Activated CD4-positive, alpha-beta memory T cell treated with anti-CD3 and anti-CD28 coated beads, Interleukin-2, amount 10 ng/mL, durations not matched to agents 7 days and 5 days (primary cell): Measurements from ENCODE around the gene LRIG1. TPM values are rescaled to one million over a fixed set of nuclear protein-coding genes. Genes with fewer than 3 reads are reported as not detected.

Experiments used
- CTCF ChIA-PET: fragments of 350-600 bp; sonication (Branson Sonifier 250); formaldehyde crosslinking; loops from one replicate; lab custom pipeline; 2021; ENCODE audit warnings: antibody characterized with exemption, inconsistent platforms; lab: Charles Lee
- POLR2A ChIA-PET: fragments of 350-600 bp; sonication (Branson Sonifier 250); formaldehyde crosslinking; loops from one replicate; lab custom pipeline; 2021; ENCODE audit warnings: antibody characterized with exemption; lab: Charles Lee
- DNase-seq: peaks from one replicate; pipeline ENCODE4 v3.0.0-alpha.2; 2020
- H3K27ac Mint-ChIP-seq: one replicate; pipeline ENCODE4 v1.8.0; 2021; ENCODE audit warnings: mild to moderate bottlenecking, mixed read lengths
- H3K27me3 Mint-ChIP-seq: one replicate; pipeline ENCODE4 v1.8.0; 2021; ENCODE audit warnings: mixed read lengths
- H3K36me3 Mint-ChIP-seq: one replicate; pipeline ENCODE4 v1.8.0; 2021; ENCODE audit warnings: low read depth, mixed read lengths
- H3K4me1 Mint-ChIP-seq: one replicate; pipeline ENCODE4 v1.8.0; 2021; ENCODE audit warnings: mixed read lengths
- H3K4me3 Mint-ChIP-seq: one replicate; pipeline ENCODE4 v1.8.0; 2021; ENCODE audit warnings: mild to moderate bottlenecking, mixed read lengths
- H3K9me3 Mint-ChIP-seq: one replicate; pipeline ENCODE4 v1.8.0; 2021; ENCODE audit warnings: mixed read lengths
- total RNA-seq, 2 experiments: library from RNA; stranded (reverse); gene quantifications; one replicate each; pipeline ENCODE4 v1.2.3, GENCODE V29; 2021

LRIG1 gene
- total RNA-seq, 2 experiments from 2014 or later: 43.0 to 43.7 TPM

DNA sequence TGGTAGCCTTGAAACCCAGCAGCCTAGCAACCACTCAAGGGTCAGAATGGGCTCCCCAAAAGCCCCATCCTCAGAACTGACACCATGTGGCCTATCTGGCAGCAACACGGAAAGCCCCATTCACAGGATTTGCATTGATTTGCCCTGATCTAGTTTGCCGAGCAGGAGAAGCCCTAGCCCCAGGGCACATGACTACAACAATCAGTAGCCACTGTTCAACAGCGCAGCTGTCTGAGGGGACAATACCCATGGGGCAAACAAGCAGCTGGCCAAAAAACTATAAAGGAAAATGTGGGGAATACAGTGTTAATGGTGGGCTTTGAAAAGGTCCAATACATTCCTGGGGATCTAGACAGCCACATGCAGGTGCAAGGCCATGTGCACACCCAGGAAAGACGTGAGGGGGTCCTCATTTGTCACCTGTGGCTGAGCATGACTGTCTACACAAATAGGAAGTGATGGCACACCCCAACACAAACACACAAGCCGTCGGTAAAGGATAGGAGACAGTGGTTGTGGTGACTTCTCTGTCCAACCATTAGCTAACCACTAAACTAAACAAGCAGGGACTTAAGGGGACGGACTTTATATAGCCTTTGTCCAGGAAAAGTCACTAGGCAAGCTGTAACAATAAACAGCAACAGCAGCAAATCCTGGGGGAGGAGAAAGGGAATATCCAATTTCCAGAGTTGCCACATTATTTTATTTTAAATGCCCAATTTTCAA is 113.7 kb downstream of the LRIG1 start:
- peaks cover 6% of the 10 kb centered on the region for H3K9me3 Mint-ChIP-seq
- POLR2A ChIA-PET: no interaction called here
- peaks cover 73% of the 10 kb centered on the region for H3K36me3 Mint-ChIP-seq
- H3K4me3 Mint-ChIP-seq: no peak overlapping the region
- CTCF ChIA-PET: interaction anchor here (1.3 kb wide), 1 partner anchor 9 kb away, joined by 6 read pairs; no protein-coding TSS in a partner anchor
- no peak for DNase-seq
- H3K27ac Mint-ChIP-seq: no peak overlapping the region
- H3K27me3 Mint-ChIP-seq: no peaks in the 10 kb centered on the region
- peaks cover 14% of the 10 kb centered on the region for H3K4me1 Mint-ChIP-seq

DNA sequence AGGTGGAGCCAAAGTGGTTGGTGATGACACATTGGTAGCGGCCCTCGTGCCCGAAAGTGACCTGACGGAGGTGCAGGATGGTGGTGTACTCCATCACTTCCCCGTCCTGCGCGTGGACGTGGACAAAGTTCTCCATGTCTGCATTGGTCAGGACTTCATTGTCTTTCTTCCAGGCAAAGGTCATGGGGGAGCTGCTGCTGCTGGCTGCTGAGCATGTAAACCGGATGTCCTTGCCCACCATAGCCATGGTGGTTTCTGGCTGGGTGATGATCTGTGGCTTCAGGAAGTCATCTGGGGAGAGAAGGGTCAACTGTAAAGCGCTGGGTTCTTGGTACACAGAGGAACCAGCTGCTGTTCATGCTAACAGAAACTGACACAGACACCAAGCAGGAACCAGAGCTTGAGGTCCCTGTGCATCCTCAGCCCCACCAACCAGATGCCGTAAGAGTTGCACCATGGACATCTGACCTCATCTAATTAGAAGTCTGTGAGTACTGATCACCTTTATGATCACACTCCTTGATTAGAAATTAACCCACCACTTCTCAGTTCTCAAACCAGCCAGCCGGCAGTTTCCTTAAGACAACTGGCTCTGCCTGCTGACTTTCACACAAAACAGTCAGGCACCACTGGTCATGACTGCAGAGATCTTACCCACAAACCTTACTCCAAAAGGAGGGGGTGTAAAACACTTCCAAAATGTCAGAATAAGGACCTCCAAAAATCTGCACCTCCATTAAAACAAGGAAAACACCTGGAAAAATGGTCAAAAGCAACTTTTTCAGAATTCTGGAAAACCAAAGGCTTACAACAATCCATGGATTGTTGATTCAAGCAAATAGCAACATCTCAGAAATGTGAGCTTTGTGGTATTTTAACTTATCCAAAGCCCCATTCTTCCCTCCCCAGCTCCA is 114.6 kb downstream of the LRIG1 start:
- no peaks in the 10 kb centered on the region for H3K27me3 Mint-ChIP-seq
- peaks cover 10% of the 10 kb centered on the region for H3K4me1 Mint-ChIP-seq
- H3K27ac Mint-ChIP-seq: no peak overlapping the region
- DNase-seq: no peak
- POLR2A ChIA-PET: no interaction called here
- peaks cover 75% of the 10 kb centered on the region for H3K36me3 Mint-ChIP-seq
- H3K4me3 Mint-ChIP-seq: no peak overlapping the region
- peaks cover 6% of the 10 kb centered on the region for H3K9me3 Mint-ChIP-seq
- CTCF ChIA-PET: no interaction called here

DNA sequence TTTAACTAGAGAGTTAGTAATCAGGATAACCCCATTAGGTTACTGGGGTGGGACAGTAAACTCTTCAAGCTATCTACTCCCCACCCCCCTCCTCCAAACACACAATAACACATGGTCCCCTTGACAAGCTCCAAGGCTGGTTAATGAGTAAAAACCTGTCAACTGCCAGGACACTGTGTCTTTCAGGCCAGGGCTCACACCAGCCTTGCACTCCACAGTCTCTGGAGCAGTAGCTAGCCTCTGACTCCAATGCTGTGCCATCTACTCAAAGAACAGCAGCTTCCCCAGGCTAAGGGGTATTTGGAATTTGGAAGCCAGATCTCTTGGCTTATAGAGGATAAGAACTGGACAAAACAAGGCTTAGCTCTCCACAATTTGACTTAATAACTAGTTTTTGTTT is 115.8 kb downstream of the LRIG1 start:
- DNase-seq: no peak
- Mint-ChIP-seq H3K27ac (no peak overlapping the region), H3K9me3 (peaks cover 6% of the 10 kb centered on the region), H3K27me3 (no peaks in the 10 kb centered on the region), H3K4me3 (no peak overlapping the region), H3K36me3 (peaks cover 85% of the 10 kb centered on the region), H3K4me1 (peaks cover 10% of the 10 kb centered on the region)
- CTCF ChIA-PET: interaction anchor here (1.0 kb wide), 1 partner anchor 8 kb away, joined by 3 read pairs; no protein-coding TSS in a partner anchor
- POLR2A ChIA-PET: no interaction called here

DNA sequence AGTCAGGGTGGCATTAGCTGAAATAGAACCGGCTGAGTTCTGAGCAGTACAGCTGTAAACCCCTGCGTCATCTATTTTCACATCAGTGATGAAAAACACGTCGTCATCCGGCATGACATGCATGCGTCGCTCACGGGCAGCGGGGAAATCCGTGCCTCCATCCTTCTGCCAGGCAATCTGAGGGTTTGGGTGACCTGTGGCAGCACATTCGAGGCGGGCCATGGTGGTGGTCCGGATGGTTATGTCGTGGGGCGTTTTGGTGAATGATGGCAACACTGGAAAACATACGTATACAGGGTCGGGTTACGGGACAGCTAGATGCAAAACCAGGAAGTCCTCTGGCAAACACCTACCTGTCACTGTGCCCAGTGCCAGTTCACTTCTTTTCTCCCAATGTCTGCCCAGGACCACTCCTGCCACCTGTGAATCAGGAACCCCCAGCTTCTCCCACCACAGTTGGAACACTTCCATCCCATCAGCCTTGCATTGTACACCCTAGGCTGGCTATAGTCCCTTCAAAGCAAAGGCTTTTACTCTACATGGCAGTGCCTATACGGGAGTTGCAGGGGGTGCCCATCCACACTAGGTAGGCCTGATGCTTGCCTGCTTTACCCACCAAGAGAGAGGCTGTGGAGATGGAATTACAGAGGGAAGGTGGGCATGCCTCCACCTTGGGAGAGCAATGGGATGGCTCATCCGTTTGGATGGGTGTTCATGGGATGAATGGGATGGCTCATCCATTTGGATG is 116.7 kb downstream of the LRIG1 start:
- H3K9me3 Mint-ChIP-seq: peaks cover 6% of the 10 kb centered on the region
- peaks cover 5% of the 10 kb centered on the region for H3K4me1 Mint-ChIP-seq
- no peak for DNase-seq
- CTCF ChIA-PET: interaction anchor here (1.0 kb wide), 1 partner anchor 9 kb away, joined by 3 read pairs; no protein-coding TSS in a partner anchor
- no peak overlapping the region for H3K4me3 Mint-ChIP-seq
- H3K27me3 Mint-ChIP-seq: no peaks in the 10 kb centered on the region
- peaks cover 89% of the 10 kb centered on the region for H3K36me3 Mint-ChIP-seq
- H3K27ac Mint-ChIP-seq: no peak overlapping the region
- POLR2A ChIA-PET: no interaction called here

DNA sequence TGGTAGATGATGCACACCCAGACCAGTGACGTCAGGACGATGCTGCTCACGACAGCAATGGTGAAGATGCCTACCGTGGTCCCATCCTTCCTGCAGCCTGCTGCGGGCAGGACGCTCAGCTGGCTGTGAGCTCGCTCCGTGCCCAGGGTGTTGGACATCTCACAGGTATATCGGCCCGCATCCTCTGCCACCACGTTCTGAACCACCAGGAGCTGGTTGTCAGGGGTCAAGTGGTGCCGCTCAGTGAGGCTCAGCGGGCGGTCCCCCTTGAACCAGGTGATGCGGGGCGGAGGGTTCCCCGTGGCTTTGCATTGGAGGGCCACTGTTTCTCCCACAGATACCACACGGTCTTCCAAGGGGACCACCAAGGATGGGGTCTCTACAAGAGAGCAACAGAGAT is 117.8 kb downstream of the LRIG1 start:
- H3K27me3 Mint-ChIP-seq: no peaks in the 10 kb centered on the region
- H3K9me3 Mint-ChIP-seq: peaks cover 6% of the 10 kb centered on the region
- no peak overlapping the region for H3K4me3 Mint-ChIP-seq
- DNase-seq: no peak
- peaks cover 87% of the 10 kb centered on the region for H3K36me3 Mint-ChIP-seq
- H3K27ac Mint-ChIP-seq: no peak overlapping the region
- ChIA-PET CTCF (no interaction called here), POLR2A (interaction anchor here (0.8 kb wide), 1 partner anchor 84 kb away, joined by 3 read pairs; no protein-coding TSS in a partner anchor)
- peaks cover 10% of the 10 kb centered on the region for H3K4me1 Mint-ChIP-seq

DNA sequence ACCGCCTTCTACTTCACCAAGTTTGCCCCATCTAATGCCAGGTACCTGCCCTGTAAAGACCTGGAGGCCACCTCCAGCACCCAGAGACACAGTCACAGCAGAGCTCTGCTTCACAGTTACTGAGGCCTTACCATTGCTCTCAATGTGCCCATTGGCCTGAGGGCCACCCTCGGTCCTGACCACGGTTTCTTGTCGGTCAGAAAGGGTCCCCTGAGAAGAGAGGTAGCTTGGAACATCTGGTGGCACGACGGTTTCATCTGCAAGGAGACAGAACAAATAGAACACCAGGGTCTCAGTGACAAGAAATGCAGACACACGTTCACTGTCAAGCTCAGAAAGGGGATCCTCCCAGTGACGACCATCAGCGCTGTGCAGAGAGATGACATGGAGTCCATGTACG is 118.7 kb downstream of the LRIG1 start:
- Mint-ChIP-seq H3K9me3 (peaks cover 6% of the 10 kb centered on the region), H3K4me1 (peaks cover 13% of the 10 kb centered on the region), H3K27ac (no peak overlapping the region), H3K27me3 (no peaks in the 10 kb centered on the region), H3K36me3 (peaks cover 90% of the 10 kb centered on the region), H3K4me3 (no peak overlapping the region)
- DNase-seq: no peak
- ChIA-PET CTCF (interaction anchor here (1.3 kb wide), 1 partner anchor 11 kb away, joined by 3 read pairs; no protein-coding TSS in a partner anchor), POLR2A (no interaction called here)

DNA sequence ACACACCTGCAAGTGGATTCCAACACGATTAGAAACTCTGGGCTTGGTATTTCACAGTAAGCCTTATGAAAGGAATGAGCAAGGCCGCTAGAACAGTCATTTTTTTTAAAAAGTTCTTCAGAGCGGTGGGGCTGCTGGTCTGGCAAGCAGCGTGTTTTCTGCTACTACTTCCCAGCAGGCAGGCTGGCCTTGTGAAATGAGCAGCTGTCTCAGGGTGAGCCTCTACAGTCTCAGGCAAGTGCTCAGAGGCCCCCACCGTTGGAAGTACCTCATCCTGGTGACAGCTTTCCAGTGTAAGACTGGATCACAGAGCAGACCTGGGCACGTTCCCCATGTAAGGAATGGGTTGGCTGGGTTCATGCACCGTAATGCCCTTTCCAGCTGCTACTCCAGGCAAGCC is 119.2 kb downstream of the LRIG1 start:
- peaks cover 6% of the 10 kb centered on the region for H3K9me3 Mint-ChIP-seq
- ChIA-PET CTCF (interaction anchor here (1.3 kb wide), 1 partner anchor 10 kb away, joined by 3 read pairs; no protein-coding TSS in a partner anchor), POLR2A (no interaction called here)
- H3K36me3 Mint-ChIP-seq: peaks cover 90% of the 10 kb centered on the region
- H3K27ac Mint-ChIP-seq: no peak overlapping the region
- no peak overlapping the region for H3K4me3 Mint-ChIP-seq
- no peak for DNase-seq
- no peaks in the 10 kb centered on the region for H3K27me3 Mint-ChIP-seq
- peaks cover 13% of the 10 kb centered on the region for H3K4me1 Mint-ChIP-seq

DNA sequence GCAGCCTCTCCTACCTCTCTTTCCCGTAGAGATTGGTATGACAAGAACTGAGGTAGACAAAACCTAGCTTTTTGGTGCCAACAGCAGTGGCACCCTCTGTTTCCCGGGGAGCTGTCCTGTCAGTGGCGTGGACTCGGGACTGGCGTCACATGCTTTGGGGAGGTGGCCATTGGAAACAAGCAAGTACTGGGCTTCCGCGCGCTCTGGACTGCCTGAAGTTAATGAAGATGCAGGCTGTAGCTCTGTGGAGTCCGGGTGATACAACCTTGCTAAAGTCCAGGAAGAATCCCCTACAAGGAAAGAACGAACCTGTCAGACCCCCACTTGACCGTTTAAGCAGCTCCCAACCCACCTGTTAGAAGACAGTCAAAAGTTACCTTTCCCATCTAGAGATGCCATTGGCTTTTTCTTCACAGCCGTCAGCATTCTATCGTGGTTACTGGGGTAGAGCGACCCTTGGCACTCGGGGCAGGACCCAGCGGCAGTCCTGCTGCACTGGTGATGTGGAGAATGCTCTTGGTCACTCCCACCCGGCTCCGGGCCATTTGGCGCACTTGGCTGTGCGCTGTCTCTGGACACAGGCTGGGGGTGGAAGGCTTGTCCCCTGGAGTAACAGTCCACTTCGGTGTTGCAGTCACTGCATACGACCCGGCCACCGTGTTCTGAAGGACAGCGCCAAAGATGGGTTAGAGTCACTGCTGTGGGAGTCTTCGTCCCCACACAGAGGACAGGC is 120.5 kb downstream of the LRIG1 start:
- H3K4me3 Mint-ChIP-seq: no peak overlapping the region
- H3K27me3 Mint-ChIP-seq: no peaks in the 10 kb centered on the region
- peaks cover 86% of the 10 kb centered on the region for H3K36me3 Mint-ChIP-seq
- no peak for DNase-seq
- CTCF ChIA-PET: no interaction called here
- no peak overlapping the region for H3K27ac Mint-ChIP-seq
- peaks cover 13% of the 10 kb centered on the region for H3K4me1 Mint-ChIP-seq
- POLR2A ChIA-PET: interaction anchor here (1.2 kb wide), 1 partner anchor 14 kb away, joined by 3 read pairs; no protein-coding TSS in a partner anchor
- H3K9me3 Mint-ChIP-seq: no peaks in the 10 kb centered on the region

DNA sequence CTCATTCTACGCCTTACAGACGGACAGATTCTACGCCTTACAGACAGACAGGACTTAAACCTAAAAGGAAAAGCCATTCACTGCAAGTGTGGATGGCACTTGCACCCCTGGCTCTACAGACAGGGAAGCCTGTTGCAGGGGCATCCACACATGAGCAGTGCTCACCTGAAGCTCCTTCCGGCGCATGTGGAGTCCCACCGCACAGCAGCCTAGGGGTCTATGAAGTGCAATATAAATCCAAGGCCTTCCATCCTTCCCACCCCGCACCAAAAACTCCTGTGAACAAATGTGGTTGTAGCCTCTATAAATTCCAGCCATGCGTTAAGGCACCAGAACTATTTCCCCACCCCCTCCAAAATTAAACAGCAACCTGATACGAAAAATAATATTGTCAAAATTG is 121.3 kb downstream of the LRIG1 start:
- H3K36me3 Mint-ChIP-seq: peaks cover 78% of the 10 kb centered on the region
- peaks cover 13% of the 10 kb centered on the region for H3K4me1 Mint-ChIP-seq
- CTCF ChIA-PET: interaction anchor here (1.9 to 2.8 kb wide), 5 partner anchors 8 to 101 kb away, joined by 6 to 24 read pairs (median 9); no protein-coding TSS in a partner anchor

DNA sequence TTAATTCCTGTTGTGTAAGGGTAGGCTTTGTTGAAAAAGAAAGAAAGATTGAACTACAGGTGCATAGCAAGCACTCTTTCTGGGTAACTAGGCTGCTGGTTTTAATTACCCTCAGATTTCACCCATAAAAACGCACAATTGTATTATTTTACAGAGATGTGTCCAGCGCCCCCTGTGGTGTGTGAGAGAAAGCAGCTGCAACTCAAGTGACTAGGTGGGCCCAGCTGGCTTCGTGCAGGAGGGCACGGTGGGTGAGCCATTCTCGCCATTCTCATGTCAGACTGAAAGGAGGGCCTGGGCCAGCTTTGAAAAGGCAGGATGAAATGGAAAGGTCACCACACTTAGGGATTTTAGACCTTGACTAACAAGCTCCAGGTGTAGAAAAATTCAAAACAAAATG is 122.6 kb downstream of the LRIG1 start:
- ChIA-PET POLR2A (interaction anchor here (0.7 to 2.7 kb wide), 9 partner anchors 16 to 250 kb away, joined by 3 to 15 read pairs (median 5); no protein-coding TSS in a partner anchor), CTCF (interaction anchor here (0.7 to 2.9 kb wide), 34 partner anchors 10 to 444 kb away, joined by 3 to 35 read pairs (median 5); no protein-coding TSS in a partner anchor)
- Mint-ChIP-seq H3K27me3 (no peaks in the 10 kb centered on the region), H3K36me3 (peaks cover 65% of the 10 kb centered on the region), H3K9me3 (no peaks in the 10 kb centered on the region), H3K4me1 (peaks cover 13% of the 10 kb centered on the region), H3K27ac (peak overlapping the region; percentile 82), H3K4me3 (no peak overlapping the region)
- peak; percentile 37 for DNase-seq

More for the DNA sequence above, 121.3 kb downstream of the LRIG1 start:
- H3K4me3 Mint-ChIP-seq: no peak overlapping the region
- H3K27me3 Mint-ChIP-seq: no peaks in the 10 kb centered on the region
- H3K9me3 Mint-ChIP-seq: no peaks in the 10 kb centered on the region
- POLR2A ChIA-PET: interaction anchor here (1.2 to 2.7 kb wide), 2 partner anchors 14 to 76 kb away, joined by 3 to 11 read pairs; no protein-coding TSS in a partner anchor
- no peak for DNase-seq
- no peak overlapping the region for H3K27ac Mint-ChIP-seq

DNA sequence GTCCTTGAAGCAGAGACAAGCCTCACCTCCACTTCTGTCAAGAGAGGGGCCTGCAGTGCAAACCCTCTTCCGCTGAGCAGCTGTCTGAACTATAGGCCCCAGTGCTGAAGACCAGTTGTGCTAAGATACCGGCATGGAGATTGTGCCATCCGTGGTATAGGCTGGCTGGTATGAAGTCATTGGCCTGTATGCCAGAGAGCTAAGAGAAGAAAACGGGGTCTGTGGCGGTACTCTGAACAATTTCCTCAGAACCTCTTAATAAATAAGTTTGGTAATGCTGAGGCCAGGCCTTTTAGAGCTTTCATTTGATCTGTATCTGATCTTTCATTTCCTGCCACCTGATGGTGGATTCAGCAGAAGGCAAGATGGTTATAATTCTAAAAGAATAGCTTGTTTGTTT is 123.0 kb downstream of the LRIG1 start:
- Mint-ChIP-seq H3K4me1 (peaks cover 13% of the 10 kb centered on the region), H3K36me3 (peaks cover 63% of the 10 kb centered on the region), H3K27ac (peak overlapping the region; percentile 82), H3K9me3 (no peaks in the 10 kb centered on the region), H3K4me3 (no peak overlapping the region), H3K27me3 (no peaks in the 10 kb centered on the region)
- DNase-seq: no peak
- ChIA-PET CTCF (interaction anchor here (0.7 to 2.9 kb wide), 32 partner anchors 10 to 445 kb away, joined by 3 to 35 read pairs (median 5); no protein-coding TSS in a partner anchor), POLR2A (interaction anchor here (0.7 to 2.7 kb wide), 10 partner anchors 16 to 250 kb away, joined by 3 to 15 read pairs (median 5); no protein-coding TSS in a partner anchor)
